H1 (cell line): ENCODE measurements around the gene ARHGAP24. TPM values are rescaled to one million over a fixed set of nuclear protein-coding genes. Genes with fewer than 3 reads are reported as not detected.

Experiments
- CTCF ChIA-PET: fragments of 300-600 bp; sonication (Branson Sonifier 250); formaldehyde crosslinking; loops from one replicate; lab custom pipeline; 2021; ENCODE audit not compliant: partially characterized antibody; lab: Charles Lee
- POLR2A ChIA-PET: fragments of 300-600 bp; sonication (Branson Sonifier 250); formaldehyde crosslinking; loops from one replicate; lab custom pipeline; 2021; ENCODE audit warnings: inconsistent platforms; ENCODE audit not compliant: partially characterized antibody; lab: Charles Lee
- DNase-seq, 2 experiments: peaks; one replicate each; pipeline versions ENCODE4 v3.0.0 to v3.0.0-alpha.2; 2010 to 2022; ENCODE audit warnings: low spot score in 2 of 2, low read depth in 1 of 2, mixed read lengths in 1 of 2
- FAIRE-seq: peaks from 2 replicates; lab custom pipeline; 2011; peaks lifted over from hg19 to GRCh38; lab: Jason Lieb, UNC
- H2AFZ ChIP-seq: 2 replicates; pipeline ENCODE4 v1.8.1; 2012; ENCODE audit warnings: low read length, inconsistent platforms
- H2AK5ac ChIP-seq: 2 replicates; pipeline ENCODE4 v1.6.1; 2013; ENCODE audit warnings: low read depth, low read length
- H2BK120ac ChIP-seq: replicated peaks from 2 replicates; pipeline ENCODE3; 2013; ENCODE audit warnings: low read depth, low read length, inconsistent platforms
- H2BK12ac ChIP-seq: 2 replicates; pipeline ENCODE4 v1.6.1; 2013; ENCODE audit warnings: low read depth, low read length
- H2BK15ac ChIP-seq: 2 replicates; pipeline ENCODE4 v1.6.1; 2013; ENCODE audit warnings: low read length
- H2BK20ac ChIP-seq: 2 replicates; pipeline ENCODE4 v1.6.1; 2013; ENCODE audit warnings: low read length
- H2BK5ac ChIP-seq: 2 replicates; pipeline ENCODE4 v1.6.1; 2013; ENCODE audit warnings: low read depth, low read length
- H3K14ac ChIP-seq: 2 replicates; pipeline ENCODE4 v1.6.1; 2013; ENCODE audit warnings: inconsistent platforms; ENCODE audit not compliant: insufficient read length
- H3K18ac ChIP-seq: 2 replicates; pipeline ENCODE4 v1.6.1; 2013; ENCODE audit warnings: low read length; ENCODE audit errors: extremely low read depth
- H3K23ac ChIP-seq: 2 replicates; pipeline ENCODE4 v1.6.1; 2013; ENCODE audit warnings: inconsistent platforms; ENCODE audit not compliant: insufficient read length
- H3K23me2 ChIP-seq: 2 replicates; pipeline ENCODE4 v1.6.1; 2013; ENCODE audit warnings: low read depth, low read length
- H3K27ac ChIP-seq: 2 replicates; pipeline ENCODE4 v1.6.1; 2011; ENCODE audit warnings: low read depth, low read length, inconsistent platforms
- H3K27me3 ChIP-seq, 4 experiments: replicated peaks in 1 of 4; 1 replicate in 1 of 4; 2 replicates in 3 of 4; pipeline versions ENCODE4 v1.6.1 to v1.8.1; 2011 to 2013; ENCODE audit warnings: low read length in 3 of 4, mild to moderate bottlenecking in 3 of 4, inconsistent platforms in 2 of 4, mixed read lengths in 2 of 4, moderate library complexity in 1 of 4; ENCODE audit not compliant: control insufficient read depth in 3 of 4, insufficient read depth in 3 of 4; ENCODE audit errors: extremely low read depth in 1 of 4
- H3K36me3 ChIP-seq, 4 experiments: 2 replicates each; pipeline versions ENCODE4 v1.6.1 to v1.8.1; 2011 to 2013; ENCODE audit warnings: mild to moderate bottlenecking in 4 of 4, low read length in 3 of 4, moderate library complexity in 2 of 4, control low read depth in 1 of 4, inconsistent platforms in 1 of 4; ENCODE audit not compliant: insufficient read depth in 4 of 4, control insufficient read depth in 2 of 4
- H3K4ac ChIP-seq: replicated peaks from 2 replicates; pipeline ENCODE3; 2013; ENCODE audit warnings: low read length, low read depth, mixed read lengths, inconsistent platforms; ENCODE audit not compliant: insufficient read length
- H3K4me1 ChIP-seq, 4 experiments: replicated peaks in 1 of 4; 1 replicate in 1 of 4; 2 replicates in 3 of 4; pipeline versions ENCODE4 v1.6.1 to v1.8.1; 2011 to 2013; ENCODE audit warnings: low read length in 3 of 4, inconsistent platforms in 2 of 4, mixed read lengths in 1 of 4; ENCODE audit not compliant: insufficient read depth in 4 of 4, control insufficient read depth in 3 of 4
- H3K4me2 ChIP-seq, 2 experiments: 2 replicates each; pipeline versions ENCODE4 v1.6.1 to v1.8.1; 2011 to 2013; ENCODE audit warnings: low read depth in 2 of 2, low read length in 2 of 2, control low read depth in 1 of 2, inconsistent platforms in 1 of 2, mild to moderate bottlenecking in 1 of 2; ENCODE audit not compliant: insufficient read depth in 1 of 2
- H3K4me3 ChIP-seq, 4 experiments: fragments of 200-600, 300-600 bp in 1 of 4; sonication (generic), shearing (Covaris generic), sonication (Bioruptor Twin) in 1 of 4; 2 replicates each; pipeline versions ENCODE4 v1.5.1 to v1.8.1; 2011 to 2016; ENCODE audit warnings: low read length in 4 of 4, low read depth in 3 of 4, control low read depth in 2 of 4, inconsistent platforms in 2 of 4, mild to moderate bottlenecking in 2 of 4, mixed read lengths in 1 of 4, moderate library complexity in 1 of 4; ENCODE audit not compliant: insufficient read depth in 2 of 4; ENCODE audit errors: extremely low read depth in 1 of 4
- H3K56ac ChIP-seq: replicated peaks from 2 replicates; pipeline ENCODE3; 2013; ENCODE audit warnings: low read depth, mild to moderate bottlenecking, mixed read lengths, low read length, inconsistent platforms; ENCODE audit not compliant: insufficient read length
- H3K79me1 ChIP-seq: 2 replicates; pipeline ENCODE4 v1.6.1; 2013; ENCODE audit warnings: low read depth, low read length, control low read depth
- H3K79me2 ChIP-seq, 2 experiments: 2 replicates each; pipeline versions ENCODE4 v1.6.1 to v1.8.1; 2012 to 2013; ENCODE audit warnings: low read length in 2 of 2, mild to moderate bottlenecking in 2 of 2, inconsistent platforms in 1 of 2; ENCODE audit not compliant: insufficient read depth in 2 of 2, control insufficient read depth in 1 of 2
- H3K9ac ChIP-seq, 4 experiments: replicated peaks in 1 of 4; 1 replicate in 1 of 4; 2 replicates in 3 of 4; pipeline versions ENCODE4 v1.6.1 to v1.8.1; 2011 to 2013; ENCODE audit warnings: low read depth in 3 of 4, low read length in 3 of 4, control low read depth in 2 of 4, mild to moderate bottlenecking in 2 of 4, moderate library complexity in 2 of 4, inconsistent platforms in 1 of 4; ENCODE audit errors: extremely low read depth in 1 of 4
- H3K9me3 ChIP-seq, 2 experiments: 2 replicates each; pipeline versions ENCODE4 v1.6.1 to v1.8.1; 2012 to 2013; ENCODE audit warnings: mild to moderate bottlenecking in 2 of 2, moderate library complexity in 2 of 2, control low read depth in 1 of 2, inconsistent platforms in 1 of 2, low read depth in 1 of 2, low read length in 1 of 2, mixed read lengths in 1 of 2; ENCODE audit not compliant: insufficient read depth in 2 of 2
- H4K20me1 ChIP-seq, 2 experiments: replicated peaks in 1 of 2; 2 replicates each; pipeline versions ENCODE3 to v1.8.1; 2011 to 2013; ENCODE audit warnings: inconsistent platforms in 2 of 2, low read length in 2 of 2, mild to moderate bottlenecking in 1 of 2; ENCODE audit not compliant: insufficient read depth in 2 of 2, control insufficient read depth in 1 of 2
- H4K5ac ChIP-seq: 2 replicates; pipeline ENCODE4 v1.6.1; 2013; ENCODE audit warnings: low read length, low read depth, mixed read lengths, inconsistent platforms; ENCODE audit not compliant: insufficient read length
- H4K8ac ChIP-seq: 2 replicates; pipeline ENCODE4 v1.8.0; 2013; ENCODE audit warnings: mild to moderate bottlenecking, moderate library complexity, low read length, inconsistent platforms; ENCODE audit not compliant: insufficient read depth; ENCODE audit errors: extremely low read depth
- H4K91ac ChIP-seq: replicated peaks from 2 replicates; pipeline ENCODE3; 2013; ENCODE audit warnings: low read length, mixed read lengths, inconsistent platforms; ENCODE audit not compliant: insufficient read length
- ASH2L ChIP-seq: fragments of 200-600, 300-600 bp; sonication (generic); IDR thresholded peaks from one replicate; pipeline ENCODE4 v1.7.1; 2017; ENCODE audit warnings: low read length
- BCL11A ChIP-seq, 2 experiments: IDR thresholded peaks; one replicate each; pipeline ENCODE4 v1.6.1; 2011; ENCODE audit warnings: low read depth in 2 of 2, low read length in 2 of 2, mild to moderate bottlenecking in 2 of 2
- CBX8 ChIP-seq: fragments of 300-800, 300-1000 bp; sonication (generic); IDR thresholded peaks from 2 replicates; pipeline ENCODE4 v1.7.1; 2016; ENCODE audit warnings: low read depth, low read length, borderline replicate concordance
- CEBPB ChIP-seq: IDR thresholded peaks from 2 replicates; pipeline ENCODE4 v1.6.1; 2012; ENCODE audit warnings: low read depth, low read length
- CREB1 ChIP-seq: IDR thresholded peaks from 2 replicates; pipeline ENCODE4 v1.6.1; 2012; ENCODE audit warnings: inconsistent platforms
- GTF2F1 ChIP-seq: IDR thresholded peaks from 2 replicates; pipeline ENCODE4 v1.6.1; 2012; ENCODE audit warnings: low read depth, low read length, improper control_type of control experiment, borderline replicate concordance
- HDAC2 ChIP-seq, 2 experiments: fragments of 300-600 bp in 1 of 2; sonication (generic) in 1 of 2; IDR thresholded peaks; 2 replicates each; pipeline ENCODE4 v1.6.1; 2011 to 2012; ENCODE audit warnings: low read depth in 2 of 2, low read length in 2 of 2, mild to moderate bottlenecking in 2 of 2, moderate library complexity in 2 of 2, borderline replicate concordance in 1 of 2, inconsistent platforms in 1 of 2
- HDAC6 ChIP-seq: IDR thresholded peaks from one replicate; pipeline ENCODE4 v1.7.1; 2012; ENCODE audit warnings: low read depth, mild to moderate bottlenecking, inconsistent platforms, low read length, moderate library complexity
- KDM1A ChIP-seq: fragments of 200-600, 300-600 bp; sonication (generic); IDR thresholded peaks from 2 replicates; pipeline ENCODE4 v1.7.1; 2016; ENCODE audit warnings: mild to moderate bottlenecking, low read length, borderline replicate concordance
- RNF2 ChIP-seq: fragments of 200-900, 300-1000 bp; sonication (generic); IDR thresholded peaks from 2 replicates; pipeline ENCODE4 v1.7.1; 2016; ENCODE audit warnings: borderline replicate concordance, low read depth, mild to moderate bottlenecking, antibody characterized with exemption, low read length; ENCODE audit not compliant: poor library complexity, severe bottlenecking; ENCODE audit errors: missing control alignments
- SAP30 ChIP-seq: fragments of 300-600 bp; sonication (generic); IDR thresholded peaks from 2 replicates; pipeline ENCODE4 v1.7.1; 2012; ENCODE audit warnings: low read length, moderate library complexity, mild to moderate bottlenecking, inconsistent platforms; ENCODE audit not compliant: insufficient read depth, insufficient replicate concordance
- SP1 ChIP-seq: IDR thresholded peaks from 2 replicates; pipeline ENCODE4 v1.6.1; 2011; ENCODE audit warnings: low read depth, low read length
- TAF1 ChIP-seq: IDR thresholded peaks from 2 replicates; pipeline ENCODE4 v1.6.1; 2011; ENCODE audit warnings: mild to moderate bottlenecking, low read depth, low read length
- YY1 ChIP-seq: IDR thresholded peaks from 2 replicates; pipeline ENCODE4 v1.6.1; 2011; ENCODE audit warnings: low read depth, mild to moderate bottlenecking, low read length
- WGBS, 2 experiments: shearing (Covaris generic) in 1 of 2; methylation state at CpG; one replicate each; pipeline versions ENCODE4 v1.1.6 to v1.1.7; 2013 to 2015; ENCODE audit warnings: low lambda C conversion rate in 2 of 2, mixed read lengths in 2 of 2, inconsistent platforms in 1 of 2, low coverage in 1 of 2, missing lambda C conversion rate in 1 of 2; ENCODE audit not compliant: insufficient replicate concordance in 2 of 2, insufficient coverage in 1 of 2, insufficient read length in 1 of 2; ENCODE audit errors: extremely low coverage in 1 of 2, missing lambda C conversion rate in 1 of 2; 5-methylcytosine and 5-hydroxymethylcytosine counted together
- polyA plus RNA-seq, 7 experiments: library from polyadenylated mRNA; depleted of rRNA in 3 of 7; stranded (reverse) in 5 of 7; unstranded in 2 of 7; fragments of >200 nt in 5 of 7; fragments of 200-250 nt in 2 of 7; gene quantifications; 1 replicate in 5 of 7; 2 replicates in 1 of 7; 4 replicates in 1 of 7; pipeline versions ENCODE4 v1.2.1 to v1.2.3, GENCODE V29; 2011 to 2013; ENCODE audit warnings: missing spikeins in 2 of 7, mixed read lengths in 2 of 7
- total RNA-seq: library from RNA; stranded (reverse); fragmentation: NEBNext Ultra II Directional; extraction: Animal tissue kit (Norgen Biotek cat#: 25700); gene quantifications from 2 replicates; pipeline ENCODE4 v1.2.1, GENCODE V29; 2021

The ARHGAP24 gene
- total and polyA plus RNA-seq, 2 of the 8 experiments (the other 6 are each of a cell fraction or from before 2014, with no cell fraction given): 0.08 to 0.50 TPM

- Histone ChIP-seq H2AK5ac (no peak overlapping the region), H3K18ac (no peak overlapping the region), H3K9ac (no peak overlapping the region), H4K5ac (no peak overlapping the region), H4K20me1 (no peaks in the 10 kb centered on the region), H3K9me3 (no peaks in the 10 kb centered on the region), H2BK120ac (no peak overlapping the region), H3K4me3 (no peak overlapping the region), H2AFZ (peak overlapping the region; percentile 92), H3K27ac (no peak overlapping the region), H3K56ac (no peak overlapping the region), H3K4me2 (no peak overlapping the region), H3K4ac (no peak overlapping the region), H3K14ac (no peak overlapping the region), H2BK12ac (no peak overlapping the region), H2BK15ac (no peak overlapping the region), H4K8ac (no peak overlapping the region), H3K27me3 (no peaks in the 10 kb centered on the region), H2BK20ac (no peak overlapping the region), H3K36me3 (no peaks in the 10 kb centered on the region), H3K4me1 (no peaks in the 10 kb centered on the region), H2BK5ac (no peak overlapping the region), H3K23ac (no peak overlapping the region), H3K23me2 (no peaks in the 10 kb centered on the region), H3K79me2 (no peaks in the 10 kb centered on the region), H4K91ac (no peak overlapping the region), H3K79me1 (no peaks in the 10 kb centered on the region)
- CTCF ChIA-PET: interaction anchor here (0.9 to 2.7 kb wide), 2 partner anchors 16 to 22 kb away, joined by 3 to 6 read pairs; no protein-coding TSS in a partner anchor
- FAIRE-seq: no peak
- no peak for DNase-seq
- POLR2A ChIA-PET: no interaction called here
- WGBS, 2 experiments: 97% methylated on average over 2 of the region's 2 CpGs; no CpG with 5 or more reads in 1 of the 2 experiments
- TF ChIP-seq RNF2 (no peak), CBX8 (no peak), TAF1 (no peak), HDAC6 (no peak), SAP30 (no peak), GTF2F1 (no peak), CREB1 (no peak), HDAC2 (IDR thresholded peaks at IDR 0.05; ENCODE audit: borderline replicate concordance in 1 of 2, low read depth in 2 of 2, low read length in 2 of 2) (no peak), BCL11A (IDR thresholded peaks at IDR 0.05; ENCODE audit: low read depth in 2 of 2, low read length in 2 of 2) (no peak), YY1 (no peak), CEBPB (no peak), SP1 (no peak), KDM1A (no peak), ASH2L (no peak)
Observed at GRCh38 chr4:85725721-85726170, 250.8 kb downstream of the ARHGAP24 start.
